ENCODE measurements around the gene CMSS1.

- TF ChIP-seq POLR2G (IDR thresholded peaks at IDR 0.05; ENCODE audit: low read depth, low read length) (no peak), EZH2 (conservative IDR thresholded peaks at IDR 0.05; ENCODE audit: low read depth, low read length) (no peak), HIVEP1 (CRISPR knock-in tag; IDR thresholded peaks at IDR 0.05) (no peak), FOSL2 (CRISPR knock-in tag; IDR thresholded peaks at IDR 0.05) (no peak), MYC (CRISPR knock-in tag; IDR thresholded peaks at IDR 0.05; ENCODE audit: borderline replicate concordance) (no peak), ZNF83 (CRISPR knock-in tag; IDR thresholded peaks at IDR 0.05; ENCODE audit: borderline replicate concordance) (no peak), ZBTB38 (CRISPR knock-in tag; IDR thresholded peaks at IDR 0.05) (no peak), REST (IDR thresholded peaks at IDR 0.05; ENCODE audit: borderline replicate concordance in 1 of 2, low read depth in 1 of 2, low read length in 2 of 2) (no peak), ZC3H4 (CRISPR knock-in tag; IDR thresholded peaks at IDR 0.05; ENCODE audit: borderline replicate concordance) (no peak), POLR2A (IDR thresholded peaks at IDR 0.05; ENCODE audit: insufficient read depth in 1 of 2, low read depth in 2 of 2, low read length in 2 of 2) (no peak), ZKSCAN5 (CRISPR knock-in tag; IDR thresholded peaks at IDR 0.05) (no peak), SMC3 (IDR thresholded peaks at IDR 0.05; ENCODE audit: low read length) (no peak), ZNF337 (CRISPR knock-in tag; IDR thresholded peaks at IDR 0.05; ENCODE audit: borderline replicate concordance, low read depth) (no peak)
Measured at GRCh38 chr3:100029689-100030088, 212.0 kb downstream of the CMSS1 start.

All from HepG2 (cell line).